ENCODE results near the gene SEMA7A.

DNA sequence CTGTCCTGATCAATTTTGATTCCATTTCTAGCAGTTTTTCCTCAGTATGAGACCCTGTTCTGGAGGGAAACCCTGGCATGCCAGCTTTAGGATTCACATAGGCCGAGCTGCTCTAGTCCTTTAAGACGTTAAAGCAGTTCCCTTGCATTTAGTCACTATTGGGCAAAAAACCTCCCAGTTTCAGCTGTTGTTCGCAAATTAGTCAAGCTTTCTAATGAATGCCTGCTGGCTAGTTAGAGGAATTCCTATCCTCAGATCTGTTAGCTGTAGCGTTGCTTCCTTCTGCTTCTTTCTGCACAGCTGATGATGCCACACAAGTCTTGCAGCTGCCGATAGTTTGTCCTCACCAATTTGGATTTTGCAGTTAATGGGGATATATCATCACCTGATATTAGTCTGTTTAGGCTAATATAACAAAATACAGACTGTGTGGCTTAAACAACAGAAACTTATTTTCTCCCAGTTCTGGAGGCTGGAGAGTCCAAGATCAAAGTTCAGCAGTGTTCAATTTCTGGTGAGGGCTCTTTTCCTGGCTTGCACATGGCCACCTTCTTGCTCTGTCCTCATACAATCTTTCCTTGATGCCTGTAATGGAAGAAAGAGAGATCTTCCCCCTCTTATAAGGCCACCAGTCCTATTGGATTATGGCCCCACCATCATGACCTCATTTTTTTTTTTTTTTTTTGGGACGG lies 34.7 kb upstream of the SEMA7A start:
- TF ChIP-seq, protein P1, sequence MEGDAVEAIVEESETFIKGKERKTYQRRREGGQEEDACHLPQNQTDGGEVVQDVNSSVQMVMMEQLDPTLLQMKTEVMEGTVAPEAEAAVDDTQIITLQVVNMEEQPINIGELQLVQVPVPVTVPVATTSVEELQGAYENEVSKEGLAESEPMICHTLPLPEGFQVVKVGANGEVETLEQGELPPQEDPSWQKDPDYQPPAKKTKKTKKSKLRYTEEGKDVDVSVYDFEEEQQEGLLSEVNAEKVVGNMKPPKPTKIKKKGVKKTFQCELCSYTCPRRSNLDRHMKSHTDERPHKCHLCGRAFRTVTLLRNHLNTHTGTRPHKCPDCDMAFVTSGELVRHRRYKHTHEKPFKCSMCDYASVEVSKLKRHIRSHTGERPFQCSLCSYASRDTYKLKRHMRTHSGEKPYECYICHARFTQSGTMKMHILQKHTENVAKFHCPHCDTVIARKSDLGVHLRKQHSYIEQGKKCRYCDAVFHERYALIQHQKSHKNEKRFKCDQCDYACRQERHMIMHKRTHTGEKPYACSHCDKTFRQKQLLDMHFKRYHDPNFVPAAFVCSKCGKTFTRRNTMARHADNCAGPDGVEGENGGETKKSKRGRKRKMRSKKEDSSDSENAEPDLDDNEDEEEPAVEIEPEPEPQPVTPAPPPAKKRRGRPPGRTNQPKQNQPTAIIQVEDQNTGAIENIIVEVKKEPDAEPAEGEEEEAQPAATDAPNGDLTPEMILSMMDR (IDR thresholded peaks at IDR 0.05), result no peak
- no peak for TF ChIP-seq POLR2A (IDR thresholded peaks at IDR 0.05)

Data from transverse colon (tissue), 3 donors.